C4-2B (cell line): ENCODE data around the gene CORO1C.

ENCODE experiments used
- ZFX ChIP-seq: fragments of 450-650 bp; IDR thresholded peaks from 2 replicates; pipeline ENCODE4 v1.6.1; 2017
- TF ChIP-seq, protein P1 (sequence below): fragments of 450-650 bp; conservative IDR thresholded peaks from 2 replicates; pipeline ENCODE4 v1.5.1; 2017; ENCODE audit warnings: mild to moderate bottlenecking

DNA sequence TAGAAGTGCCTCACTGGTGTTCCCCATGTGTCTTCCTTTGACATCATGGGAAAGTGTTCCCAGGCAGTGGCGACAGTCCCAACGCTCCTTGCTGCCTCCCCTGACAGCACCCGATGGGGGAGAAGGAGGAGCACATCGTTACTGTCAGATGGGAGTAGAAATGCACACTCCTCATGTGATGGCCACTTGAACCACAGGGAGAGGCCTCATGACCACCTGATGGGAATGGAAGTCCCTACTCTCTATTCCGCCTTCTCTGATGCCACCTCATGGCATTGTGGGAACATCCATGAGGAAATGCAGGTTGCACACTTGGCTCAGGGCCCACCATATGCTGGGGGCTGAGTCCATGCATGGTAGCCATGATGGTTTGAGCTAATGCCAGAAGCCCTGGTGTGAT lies 14.3 kb upstream of the CORO1C start:
- TF ChIP-seq, protein P1, sequence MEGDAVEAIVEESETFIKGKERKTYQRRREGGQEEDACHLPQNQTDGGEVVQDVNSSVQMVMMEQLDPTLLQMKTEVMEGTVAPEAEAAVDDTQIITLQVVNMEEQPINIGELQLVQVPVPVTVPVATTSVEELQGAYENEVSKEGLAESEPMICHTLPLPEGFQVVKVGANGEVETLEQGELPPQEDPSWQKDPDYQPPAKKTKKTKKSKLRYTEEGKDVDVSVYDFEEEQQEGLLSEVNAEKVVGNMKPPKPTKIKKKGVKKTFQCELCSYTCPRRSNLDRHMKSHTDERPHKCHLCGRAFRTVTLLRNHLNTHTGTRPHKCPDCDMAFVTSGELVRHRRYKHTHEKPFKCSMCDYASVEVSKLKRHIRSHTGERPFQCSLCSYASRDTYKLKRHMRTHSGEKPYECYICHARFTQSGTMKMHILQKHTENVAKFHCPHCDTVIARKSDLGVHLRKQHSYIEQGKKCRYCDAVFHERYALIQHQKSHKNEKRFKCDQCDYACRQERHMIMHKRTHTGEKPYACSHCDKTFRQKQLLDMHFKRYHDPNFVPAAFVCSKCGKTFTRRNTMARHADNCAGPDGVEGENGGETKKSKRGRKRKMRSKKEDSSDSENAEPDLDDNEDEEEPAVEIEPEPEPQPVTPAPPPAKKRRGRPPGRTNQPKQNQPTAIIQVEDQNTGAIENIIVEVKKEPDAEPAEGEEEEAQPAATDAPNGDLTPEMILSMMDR: no peak
- no peak for TF ChIP-seq ZFX
